HG03196 (cell line): ENCODE measurements around the gene GAS2L1.

Source experiments
- ATAC-seq: cut with Tn5 transposase; IDR thresholded peaks from one replicate; pipeline ENCODE4 v1.9.1; 2021; ENCODE audit not compliant: unreplicated experiment

GAS2L1 gene

GRCh38 chr22:29308791-29309262 is 2.4 kb downstream of the GAS2L1 start:
- ATAC-seq: no peak

- ATAC-seq: no peak
Measured at GRCh38 chr22:29309332-29310064, 3.0 kb downstream of the GAS2L1 start.

GRCh38 chr22:29310065-29310862 is 3.8 kb downstream of the GAS2L1 start:
- ATAC-seq: no peak

- ATAC-seq: no peak
Measured at GRCh38 chr22:29310863-29311339, 4.5 kb downstream of the GAS2L1 start.

- no peak for ATAC-seq
Measured at GRCh38 chr22:29311464-29312217, 5.2 kb downstream of the GAS2L1 start.

- no peak for ATAC-seq
Measured at GRCh38 chr22:29312218-29313125, 6.0 kb downstream of the GAS2L1 start.

- ATAC-seq: no peak
Measured at GRCh38 chr22:29313126-29313575, 6.7 kb downstream of the GAS2L1 start.

GRCh38 chr22:29313576-29314466 is 7.4 kb downstream of the GAS2L1 start:
- ATAC-seq: no peak

GRCh38 chr22:29314537-29315285 is 8.3 kb downstream of the GAS2L1 start:
- ATAC-seq: no peak

- ATAC-seq: no peak
Measured at GRCh38 chr22:29315286-29316140, 9.1 kb downstream of the GAS2L1 start, which contains the start of gene RASL10A. Gene RASL10A, minus strand, starts transcription at chr22:29315697. Its CDS starts 451 bp downstream, at chr22:29315246.

GRCh38 chr22:29316141-29316828 is 9.8 kb downstream of the GAS2L1 start:
- no peak for ATAC-seq

- ATAC-seq: no peak
Measured at GRCh38 chr22:29317827-29318454, 11.5 kb downstream of the GAS2L1 start.

- ATAC-seq: no peak
Measured at GRCh38 chr22:29319072-29319471, 12.6 kb downstream of the GAS2L1 start.

- no peak for ATAC-seq
Measured at GRCh38 chr22:29320546-29320945, 14.1 kb downstream of the GAS2L1 start.

GRCh38 chr22:29323641-29324040 is 17.2 kb downstream of the GAS2L1 start:
- no peak for ATAC-seq

GRCh38 chr22:29325356-29325755 is 18.9 kb downstream of the GAS2L1 start:
- no peak for ATAC-seq
